Adipose tissue (tissue), 3 donors: ENCODE results near the gene RIMKLA. TPM values are rescaled to one million over a fixed set of nuclear protein-coding genes. Genes with fewer than 3 reads are reported as not detected.

Experiments used
- H3K27ac ChIP-seq: one replicate; pipeline ENCODE4 v1.5.1; 2013; ENCODE audit warnings: low read depth, low read length
- WGBS, 3 donors: extraction: QIAGEN DNeasy Blood & Tissue Kit; methylation state at CpG; one replicate each; pipeline ENCODE4 v1.1.7; 2013; 5-methylcytosine and 5-hydroxymethylcytosine counted together
- polyA plus RNA-seq, 3 donors: library from polyadenylated mRNA; stranded (reverse); fragments of 200-250 nt; gene quantifications; one replicate each; pipeline ENCODE4 v1.2.3, GENCODE V29; 2013
- donor health status: healthy with polysubstance abuse.
- donor health status: Bipolar disorder and iron deficiency.
- donor health status: healthy.

RIMKLA gene, protein sequence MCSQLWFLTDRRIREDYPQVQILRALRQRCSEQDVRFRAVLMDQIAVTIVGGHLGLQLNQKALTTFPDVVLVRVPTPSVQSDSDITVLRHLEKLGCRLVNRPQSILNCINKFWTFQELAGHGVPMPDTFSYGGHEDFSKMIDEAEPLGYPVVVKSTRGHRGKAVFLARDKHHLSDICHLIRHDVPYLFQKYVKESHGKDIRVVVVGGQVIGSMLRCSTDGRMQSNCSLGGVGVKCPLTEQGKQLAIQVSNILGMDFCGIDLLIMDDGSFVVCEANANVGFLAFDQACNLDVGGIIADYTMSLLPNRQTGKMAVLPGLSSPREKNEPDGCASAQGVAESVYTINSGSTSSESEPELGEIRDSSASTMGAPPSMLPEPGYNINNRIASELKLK
- polyA plus RNA-seq: under 1 TPM; 0.10 to 0.64 (median 0.11) TPM

GRCh38 chr1:42380586-42381279 is at the start of gene RIMKLA:
Gene RIMKLA, plus strand, starts transcription at chr1:42380792. Its CDS starts 143 bp downstream, at chr1:42380935.
- WGBS, 3 donors: 0 to 1% (median 0%) methylated on average over 55 to 101 of the region's 101 CpGs
- H3K27ac ChIP-seq: no peak within 1 kb of the TSS

- H3K27ac ChIP-seq: no peak overlapping the region
- WGBS, 3 donors: 51 to 75% (median 61%) methylated on average over 6 of the region's 6 CpGs
Measured at GRCh38 chr1:42332877-42333276, 47.7 kb upstream of the RIMKLA start.

DNA sequence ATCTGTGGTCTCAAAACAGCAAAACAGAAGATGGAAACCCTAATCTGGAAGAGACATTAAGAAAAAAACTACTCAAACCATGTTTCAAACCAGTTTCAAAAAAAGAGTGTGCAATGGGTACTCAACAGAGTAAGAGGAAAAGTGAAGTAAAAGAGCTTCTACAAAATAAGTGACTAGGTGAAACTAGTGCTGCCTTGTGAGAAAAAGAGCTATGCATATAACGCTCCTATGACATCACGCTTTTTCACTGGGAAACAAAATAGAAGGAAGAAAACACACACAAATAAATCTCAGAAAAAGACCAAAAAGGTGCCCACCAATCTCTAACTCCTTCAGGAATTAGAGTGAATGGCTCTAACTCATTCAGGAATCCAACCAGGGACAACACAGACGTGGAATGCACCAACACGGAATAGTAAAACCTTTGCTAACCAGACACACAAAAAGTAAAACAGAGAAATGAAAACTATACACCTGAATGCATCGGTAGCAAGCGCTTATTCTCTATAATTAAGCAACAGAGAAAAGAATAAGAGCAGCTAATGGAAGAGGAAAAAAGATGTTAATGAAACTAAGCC is 46.8 kb upstream of the RIMKLA start:
- WGBS, 3 donors: 2 to 5% (median 3%) methylated on average over 6 of the region's 6 CpGs
- no peak overlapping the region for H3K27ac ChIP-seq

DNA sequence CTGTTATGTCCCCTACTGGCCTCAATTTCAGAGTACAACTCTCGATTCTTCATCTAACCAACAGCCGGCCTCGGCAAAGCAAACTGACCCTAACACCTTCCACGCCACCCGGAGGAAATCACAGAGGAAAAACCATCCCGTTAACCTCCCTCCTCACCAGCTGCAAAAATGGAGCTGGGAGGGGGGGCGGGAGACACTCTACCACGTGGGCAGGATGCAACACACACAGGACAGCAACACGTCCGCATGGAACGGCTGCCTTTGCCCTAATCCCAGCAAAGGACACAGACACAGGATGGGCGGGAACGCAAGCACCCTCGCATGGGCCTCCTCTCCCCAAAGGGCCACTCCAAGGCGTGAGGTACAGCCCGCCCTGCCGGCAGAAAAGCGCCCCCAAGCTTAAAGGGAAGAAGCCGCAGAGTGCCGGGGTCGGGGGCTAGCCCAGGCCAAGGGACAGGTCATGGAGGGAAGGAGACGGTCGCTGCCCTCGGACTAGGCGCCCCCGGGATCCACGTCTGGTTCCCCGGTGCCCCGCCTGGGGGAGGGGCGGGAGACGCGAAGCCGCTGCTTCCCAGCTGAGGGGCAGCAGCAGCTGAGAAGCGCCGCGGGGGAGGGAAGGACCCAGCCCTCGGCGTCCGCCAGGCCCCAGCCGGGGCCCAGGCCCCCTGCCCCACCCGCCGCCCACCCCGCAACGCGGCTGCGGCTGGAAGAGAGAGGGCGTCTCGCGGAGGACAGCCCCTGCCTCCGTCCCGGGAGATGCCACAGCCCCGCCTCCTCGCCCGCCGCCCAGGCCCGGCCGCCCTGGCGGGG is 46.1 kb upstream of the RIMKLA start:
- H3K27ac ChIP-seq: no peak overlapping the region
- WGBS, 3 donors: 0 to 1% (median 0%) methylated on average over 45 to 58 of the region's 58 CpGs

DNA sequence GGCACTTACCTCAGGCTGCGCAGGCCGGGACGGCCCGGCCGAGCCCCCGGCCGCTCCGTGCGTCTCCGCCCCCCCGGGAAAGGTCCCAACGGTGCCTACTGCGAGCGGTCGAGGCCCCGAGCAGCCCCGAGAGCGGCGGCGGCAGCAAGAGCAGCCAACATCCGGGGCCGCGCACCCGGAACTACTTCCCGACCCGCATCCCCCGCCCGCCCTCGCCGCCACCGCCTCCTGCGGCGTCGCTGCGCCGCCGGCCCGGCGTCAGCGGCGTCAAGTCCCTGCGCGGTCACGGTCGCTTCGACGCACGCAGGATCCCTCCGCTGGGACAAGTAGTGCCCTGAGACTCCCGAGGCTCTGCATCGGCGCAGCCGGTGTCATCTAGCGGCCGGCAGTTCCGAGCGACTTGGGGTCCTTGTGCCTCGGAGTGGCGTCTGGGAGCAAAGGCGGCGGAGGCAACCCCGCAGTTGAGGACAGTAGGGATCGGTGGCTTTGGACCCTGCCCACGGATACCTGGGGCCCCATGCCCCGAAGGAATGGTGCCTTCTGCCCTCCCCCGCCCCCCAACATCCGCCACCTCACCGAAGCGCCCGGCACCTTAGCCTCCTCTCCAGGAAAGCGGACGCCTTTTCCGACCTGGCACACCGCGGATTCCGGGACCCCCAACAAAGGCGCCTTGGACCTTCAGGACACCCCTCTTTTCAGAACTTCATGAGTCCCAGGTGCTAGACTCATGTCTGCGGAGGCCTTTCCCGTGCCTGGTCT is 45.4 kb upstream of the RIMKLA start, which contains the start of gene FOXJ3:
Gene FOXJ3 (minus strand): TSS at position 186 of the 759 bp plus-strand sequence. CDS start 24,142 bp downstream, outside the sequence.
- WGBS, 3 donors: 0 to 1% (median 1%) methylated on average over 39 to 79 of the region's 79 CpGs
- no peak within 1 kb of the TSS for H3K27ac ChIP-seq

- WGBS, 3 donors: 6 to 15% (median 13%) methylated on average over 9 of the region's 9 CpGs
- H3K27ac ChIP-seq: no peak overlapping the region
Measured at GRCh38 chr1:42335809-42336518, 44.6 kb upstream of the RIMKLA start.

GRCh38 chr1:42336978-42337377 is 43.6 kb upstream of the RIMKLA start:
- 61 to 78% (median 77%) methylated on average over 6 of the region's 6 CpGs for WGBS, 3 donors
- H3K27ac ChIP-seq: no peak overlapping the region

DNA sequence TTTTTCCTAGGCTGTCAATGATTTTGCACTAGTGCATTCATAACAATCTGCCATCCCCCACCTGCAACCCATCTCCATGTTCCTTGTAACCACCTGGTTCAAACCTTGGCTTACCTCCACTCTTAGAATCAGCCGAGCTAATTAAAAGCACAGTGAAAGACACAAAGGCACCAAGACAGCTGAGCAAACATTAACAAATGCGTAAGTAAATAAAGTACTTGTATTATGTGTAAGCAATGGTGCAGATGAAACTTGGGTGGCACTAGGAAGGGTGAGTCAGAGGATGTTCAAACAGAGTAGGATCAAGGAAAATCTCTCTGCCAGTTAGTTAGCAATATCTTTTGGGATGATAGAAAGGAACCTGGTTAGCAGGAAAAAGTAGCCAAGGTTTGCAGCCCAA is 40.5 kb upstream of the RIMKLA start:
- WGBS, 3 donors: 24 to 85% (median 84%) methylated on average over 2 of the region's 2 CpGs
- H3K27ac ChIP-seq: no peak overlapping the region

DNA sequence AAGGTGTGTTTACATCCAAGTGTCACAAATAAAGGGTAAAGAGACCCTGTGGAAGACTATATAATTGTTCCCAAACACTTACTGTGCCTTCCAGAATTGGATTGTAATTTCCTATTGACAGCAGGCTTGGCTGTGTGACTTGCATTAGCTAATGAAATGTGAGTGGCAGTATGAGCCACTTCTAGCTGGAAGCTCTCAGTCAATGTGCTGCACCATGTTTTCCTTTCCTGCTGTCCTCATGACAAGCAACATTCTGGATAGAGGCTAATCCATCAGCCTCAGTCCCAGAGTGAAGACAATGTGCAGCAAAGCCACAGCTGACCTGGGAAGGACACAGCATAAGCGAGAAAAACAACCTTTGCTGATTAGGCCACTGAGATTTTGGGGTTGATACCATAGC is 39.7 kb upstream of the RIMKLA start:
- no peak overlapping the region for H3K27ac ChIP-seq
- WGBS, 3 donors: 76 to 92% (median 90%) methylated on average over 1 of the region's 1 CpG

GRCh38 chr1:42343049-42343448 is 37.5 kb upstream of the RIMKLA start:
- H3K27ac ChIP-seq: no peak overlapping the region
- 78 to 80% (median 80%) methylated on average over 5 of the region's 5 CpGs for WGBS, 3 donors

DNA sequence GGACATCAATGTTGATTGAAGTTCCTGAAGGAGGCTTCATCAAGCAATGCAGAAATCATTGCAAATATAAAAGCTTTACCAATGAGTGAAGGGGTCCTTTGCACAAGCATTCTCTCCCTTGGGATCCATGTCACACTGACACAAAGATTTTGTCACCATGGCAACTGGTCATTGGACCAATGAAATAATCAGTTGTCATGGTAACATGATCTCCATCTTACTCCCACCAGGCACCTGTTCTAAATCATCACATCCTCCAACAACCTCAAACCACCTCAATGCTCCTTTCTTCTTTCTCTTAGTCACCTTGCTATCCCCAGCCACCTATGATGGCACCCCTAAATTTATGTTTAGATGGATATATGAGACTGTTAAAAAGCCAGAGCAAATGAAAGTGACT is 32.1 kb upstream of the RIMKLA start:
- H3K27ac ChIP-seq: no peak overlapping the region

GRCh38 chr1:42350086-42350485 is 30.5 kb upstream of the RIMKLA start:
- 6 to 16% (median 10%) methylated on average over 1 of the region's 1 CpG for WGBS, 3 donors
- no peak overlapping the region for H3K27ac ChIP-seq

DNA sequence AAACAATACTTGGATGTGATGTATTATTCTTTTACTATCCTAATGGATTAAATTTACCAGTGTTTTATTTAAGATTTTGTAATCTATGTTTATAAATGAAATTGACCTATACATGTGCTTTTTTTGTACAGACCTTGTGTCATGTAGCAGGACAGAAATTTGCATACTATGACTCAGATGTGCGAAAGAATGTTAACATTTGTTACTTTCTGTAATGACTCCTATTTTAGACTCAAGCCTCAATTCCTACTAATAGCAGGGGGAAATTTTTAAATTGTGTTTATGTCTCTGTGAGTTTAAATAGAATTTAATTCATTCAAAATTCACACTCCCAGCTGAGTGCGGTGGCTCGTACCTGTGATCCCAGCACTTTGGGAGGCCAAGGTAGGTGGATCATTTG is 21.8 kb upstream of the RIMKLA start:
- H3K27ac ChIP-seq: no peak overlapping the region
- 93 to 96% (median 94%) methylated on average over 3 of the region's 3 CpGs for WGBS, 3 donors

GRCh38 chr1:42359466-42359865 is 21.1 kb upstream of the RIMKLA start:
- 79 to 94% (median 81%) methylated on average over 1 of the region's 1 CpG for WGBS, 3 donors
- no peak overlapping the region for H3K27ac ChIP-seq

GRCh38 chr1:42364089-42364488 is 16.5 kb upstream of the RIMKLA start:
- WGBS, 3 donors: 86 to 90% (median 86%) methylated on average over 6 of the region's 6 CpGs
- H3K27ac ChIP-seq: no peak overlapping the region

DNA sequence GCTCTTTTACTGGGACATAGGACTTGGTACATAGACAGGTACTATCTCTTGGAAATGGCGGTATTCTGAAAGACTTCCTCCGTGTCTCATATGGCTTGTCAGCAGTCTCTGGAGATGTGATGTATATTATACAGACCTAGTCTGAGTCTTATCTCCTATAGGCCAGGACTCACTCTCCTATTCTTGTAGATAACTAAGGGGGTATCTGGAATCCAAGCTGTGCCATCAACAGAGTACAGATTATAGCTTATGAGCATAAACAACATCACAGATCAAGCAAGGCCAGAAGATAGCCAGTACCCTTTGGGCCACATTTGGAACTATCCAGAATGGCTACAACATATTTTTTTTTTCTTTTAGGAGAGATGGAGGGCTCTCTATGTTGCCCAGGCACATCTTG is 16.1 kb upstream of the RIMKLA start:
- WGBS, 3 donors: 95 to 98% (median 95%) methylated on average over 2 of the region's 2 CpGs
- no peak overlapping the region for H3K27ac ChIP-seq

GRCh38 chr1:42365118-42365517 is 15.5 kb upstream of the RIMKLA start:
- 68 to 82% (median 81%) methylated on average over 2 of the region's 2 CpGs for WGBS, 3 donors
- H3K27ac ChIP-seq: no peak overlapping the region
